Measurements from ENCODE around the gene NFASC.

The NFASC gene

DNA sequence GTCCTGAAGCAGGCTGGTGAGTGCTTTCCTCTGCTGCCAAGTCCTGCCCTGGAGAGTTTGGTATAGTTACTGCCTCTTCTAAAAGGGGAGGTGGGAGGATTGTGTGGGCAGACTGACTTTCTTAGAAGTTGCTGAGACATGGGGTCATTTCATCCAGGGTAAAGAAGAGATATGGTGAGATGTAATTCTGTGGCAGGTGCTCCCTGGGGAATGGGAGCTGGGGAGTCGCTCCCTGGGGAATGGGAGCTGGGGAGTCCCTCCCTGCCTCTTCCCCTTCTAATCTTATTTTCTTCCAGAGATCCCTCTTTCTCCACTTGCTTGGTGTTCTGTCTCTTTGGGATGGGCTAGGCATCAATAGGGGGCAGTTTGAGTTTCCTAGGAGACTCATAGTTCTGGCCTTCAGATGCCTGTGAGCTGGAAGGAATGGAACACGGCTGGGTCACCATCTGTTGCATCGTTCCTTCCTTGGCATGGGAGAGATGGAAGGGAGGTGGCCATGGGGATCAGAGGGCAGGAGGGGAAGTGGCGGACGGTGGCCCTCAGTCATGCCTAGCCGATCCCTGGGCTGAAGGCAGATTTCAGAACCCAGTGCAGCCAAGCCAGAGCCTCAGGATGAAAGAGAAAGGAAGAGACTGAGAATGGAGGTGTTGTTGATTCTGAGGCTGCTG is 59.0 kb downstream of the NFASC start:
- Histone ChIP-seq H3K9ac (ENCODE audit: low read length) (no peak overlapping the region), H3K36me3 (ENCODE audit: insufficient read depth, low read length) (no peaks in the 10 kb centered on the region), H3K9me3 (ENCODE audit: low read length) (no peaks in the 10 kb centered on the region), H3K27me3 (ENCODE audit: control insufficient read depth in 1 of 2, insufficient read depth in 2 of 2, low read length in 2 of 2) (no peaks in the 10 kb centered on the region), H3K4me1 (ENCODE audit: insufficient read depth, low read length) (no peaks in the 10 kb centered on the region), H3K27ac (ENCODE audit: low read depth, low read length) (no peak overlapping the region), H3K4me3 (ENCODE audit: low read depth in 1 of 2, low read length in 2 of 2) (no peak overlapping the region)

DNA sequence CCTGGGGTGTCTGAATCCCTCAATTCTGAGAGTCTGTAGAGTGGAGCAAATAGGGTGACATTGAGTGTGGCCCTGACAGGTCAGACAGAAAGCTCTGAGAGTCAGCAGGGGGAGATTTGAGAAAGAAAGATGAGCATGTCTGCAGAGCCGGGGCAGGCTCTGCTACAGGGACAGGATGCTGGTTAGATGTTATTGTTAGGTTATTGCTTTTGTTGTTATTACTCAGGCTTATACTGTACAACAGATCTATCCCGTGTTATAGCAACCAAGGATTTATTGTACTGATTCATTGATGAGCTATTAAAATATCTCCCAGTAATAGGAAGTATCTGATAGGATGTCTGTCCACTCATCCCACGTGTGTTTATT is 59.5 kb downstream of the NFASC start:
- Histone ChIP-seq H3K9ac (ENCODE audit: low read length) (no peak overlapping the region), H3K27ac (ENCODE audit: low read depth, low read length) (no peak overlapping the region), H3K27me3 (ENCODE audit: control insufficient read depth in 1 of 2, insufficient read depth in 2 of 2, low read length in 2 of 2) (no peaks in the 10 kb centered on the region), H3K4me1 (ENCODE audit: insufficient read depth, low read length) (no peaks in the 10 kb centered on the region), H3K9me3 (ENCODE audit: low read length) (no peaks in the 10 kb centered on the region), H3K4me3 (ENCODE audit: low read depth in 1 of 2, low read length in 2 of 2) (no peak overlapping the region), H3K36me3 (ENCODE audit: insufficient read depth, low read length) (no peaks in the 10 kb centered on the region)

- no peaks in the 10 kb centered on the region for H3K27me3 ChIP-seq (ENCODE audit: control insufficient read depth in 1 of 2, insufficient read depth in 2 of 2, low read length in 2 of 2)
- no peak overlapping the region for H3K4me3 ChIP-seq (ENCODE audit: low read depth in 1 of 2, low read length in 2 of 2)
- H3K27ac ChIP-seq (ENCODE audit: low read depth, low read length): no peak overlapping the region
- H3K4me1 ChIP-seq (ENCODE audit: insufficient read depth, low read length): no peaks in the 10 kb centered on the region
- no peak overlapping the region for H3K9ac ChIP-seq (ENCODE audit: low read length)
- H3K9me3 ChIP-seq (ENCODE audit: low read length): no peaks in the 10 kb centered on the region
- no peaks in the 10 kb centered on the region for H3K36me3 ChIP-seq (ENCODE audit: insufficient read depth, low read length)
These were observed 60.7 kb downstream of the NFASC start for GRCh38 chr1:204931313-204931712.

GRCh38 chr1:204931768-204932572 is 61.3 kb downstream of the NFASC start:
- Histone ChIP-seq H3K9me3 (ENCODE audit: low read length) (no peaks in the 10 kb centered on the region), H3K9ac (ENCODE audit: low read length) (no peak overlapping the region), H3K4me1 (ENCODE audit: insufficient read depth, low read length) (no peaks in the 10 kb centered on the region), H3K4me3 (ENCODE audit: low read depth in 1 of 2, low read length in 2 of 2) (no peak overlapping the region), H3K27me3 (ENCODE audit: control insufficient read depth in 1 of 2, insufficient read depth in 2 of 2, low read length in 2 of 2) (no peaks in the 10 kb centered on the region), H3K27ac (ENCODE audit: low read depth, low read length) (no peak overlapping the region), H3K36me3 (ENCODE audit: insufficient read depth, low read length) (no peaks in the 10 kb centered on the region)

- H3K36me3 ChIP-seq (ENCODE audit: insufficient read depth, low read length): no peaks in the 10 kb centered on the region
- H3K4me1 ChIP-seq (ENCODE audit: insufficient read depth, low read length): no peaks in the 10 kb centered on the region
- no peaks in the 10 kb centered on the region for H3K9me3 ChIP-seq (ENCODE audit: low read length)
- no peak overlapping the region for H3K27ac ChIP-seq (ENCODE audit: low read depth, low read length)
- H3K27me3 ChIP-seq (ENCODE audit: control insufficient read depth in 1 of 2, insufficient read depth in 2 of 2, low read length in 2 of 2): no peaks in the 10 kb centered on the region
- H3K9ac ChIP-seq (ENCODE audit: low read length): no peak overlapping the region
- no peak overlapping the region for H3K4me3 ChIP-seq (ENCODE audit: low read depth in 1 of 2, low read length in 2 of 2)
These were observed 61.9 kb downstream of the NFASC start for GRCh38 chr1:204932573-204932909.

GRCh38 chr1:204935155-204935554 is 64.5 kb downstream of the NFASC start:
- Histone ChIP-seq H3K9ac (ENCODE audit: low read length) (no peak overlapping the region), H3K27ac (ENCODE audit: low read depth, low read length) (no peak overlapping the region), H3K4me1 (ENCODE audit: insufficient read depth, low read length) (no peaks in the 10 kb centered on the region), H3K27me3 (ENCODE audit: control insufficient read depth in 1 of 2, insufficient read depth in 2 of 2, low read length in 2 of 2) (no peaks in the 10 kb centered on the region), H3K4me3 (ENCODE audit: low read depth in 1 of 2, low read length in 2 of 2) (no peak overlapping the region), H3K9me3 (ENCODE audit: low read length) (no peaks in the 10 kb centered on the region), H3K36me3 (ENCODE audit: insufficient read depth, low read length) (no peaks in the 10 kb centered on the region)

GRCh38 chr1:204936765-204937164 is 66.1 kb downstream of the NFASC start:
- peaks cover 5% of the 10 kb centered on the region for H3K4me1 ChIP-seq (ENCODE audit: insufficient read depth, low read length)
- no peak overlapping the region for H3K9ac ChIP-seq (ENCODE audit: low read length)
- H3K9me3 ChIP-seq (ENCODE audit: low read length): no peaks in the 10 kb centered on the region
- H3K36me3 ChIP-seq (ENCODE audit: insufficient read depth, low read length): no peaks in the 10 kb centered on the region
- H3K27ac ChIP-seq (ENCODE audit: low read depth, low read length): no peak overlapping the region
- H3K4me3 ChIP-seq (ENCODE audit: low read depth in 1 of 2, low read length in 2 of 2): no peak overlapping the region
- H3K27me3 ChIP-seq (ENCODE audit: control insufficient read depth in 1 of 2, insufficient read depth in 2 of 2, low read length in 2 of 2): no peaks in the 10 kb centered on the region

DNA sequence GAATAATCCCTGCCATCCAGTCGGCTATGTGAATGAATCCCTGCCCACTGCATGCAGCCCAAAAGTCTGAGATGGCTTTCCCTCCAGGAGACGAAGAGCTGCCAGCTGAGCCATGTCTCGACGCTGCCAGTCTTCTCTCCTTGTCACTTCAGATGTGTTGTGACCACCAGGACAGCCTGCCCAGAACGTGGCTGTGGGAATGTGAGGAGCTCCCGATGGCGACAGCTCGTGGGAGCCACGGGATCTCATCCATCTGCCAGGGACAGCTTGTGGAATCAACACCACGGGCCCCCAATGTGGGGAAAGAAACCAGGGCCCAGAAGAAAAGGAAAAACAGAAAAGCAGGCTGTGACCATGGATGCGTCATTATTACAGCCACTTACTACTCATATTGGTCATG is 67.2 kb downstream of the NFASC start:
- Histone ChIP-seq H3K27ac (ENCODE audit: low read depth, low read length) (no peak overlapping the region), H3K4me1 (ENCODE audit: insufficient read depth, low read length) (peaks cover 8% of the 10 kb centered on the region), H3K9ac (ENCODE audit: low read length) (no peak overlapping the region), H3K9me3 (ENCODE audit: low read length) (no peaks in the 10 kb centered on the region), H3K27me3 (ENCODE audit: control insufficient read depth in 1 of 2, insufficient read depth in 2 of 2, low read length in 2 of 2) (no peaks in the 10 kb centered on the region), H3K36me3 (ENCODE audit: insufficient read depth, low read length) (no peaks in the 10 kb centered on the region), H3K4me3 (ENCODE audit: low read depth in 1 of 2, low read length in 2 of 2) (no peak overlapping the region)

DNA sequence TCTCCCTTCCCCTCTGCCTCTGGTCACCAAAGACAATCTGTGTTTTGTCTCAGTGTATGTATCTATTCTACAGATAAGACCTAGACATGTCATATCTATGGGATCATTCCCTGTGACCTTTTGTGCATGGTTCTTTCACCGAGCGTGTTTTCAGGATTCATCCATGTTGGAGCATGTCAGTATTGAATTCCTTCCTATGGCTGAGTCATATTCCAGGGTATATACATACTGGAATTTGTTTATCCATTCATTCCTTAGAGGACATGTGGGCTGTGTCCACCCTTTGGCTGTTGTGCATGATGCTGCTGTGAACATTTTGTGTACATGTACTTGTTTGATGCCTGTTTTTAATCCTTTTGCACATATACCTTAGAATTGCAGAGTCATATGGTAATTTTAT is 69.9 kb downstream of the NFASC start:
- Histone ChIP-seq H3K9me3 (ENCODE audit: low read length) (no peaks in the 10 kb centered on the region), H3K36me3 (ENCODE audit: insufficient read depth, low read length) (no peaks in the 10 kb centered on the region), H3K27me3 (ENCODE audit: control insufficient read depth in 1 of 2, insufficient read depth in 2 of 2, low read length in 2 of 2) (no peaks in the 10 kb centered on the region), H3K4me3 (ENCODE audit: low read depth in 1 of 2, low read length in 2 of 2) (no peak overlapping the region), H3K9ac (ENCODE audit: low read length) (no peak overlapping the region), H3K27ac (ENCODE audit: low read depth, low read length) (no peak overlapping the region), H3K4me1 (ENCODE audit: insufficient read depth, low read length) (peaks cover 8% of the 10 kb centered on the region)

- H3K4me1 ChIP-seq (ENCODE audit: insufficient read depth, low read length): peaks cover 8% of the 10 kb centered on the region
These were observed 71.0 kb downstream of the NFASC start for GRCh38 chr1:204941421-204942338.

DNA sequence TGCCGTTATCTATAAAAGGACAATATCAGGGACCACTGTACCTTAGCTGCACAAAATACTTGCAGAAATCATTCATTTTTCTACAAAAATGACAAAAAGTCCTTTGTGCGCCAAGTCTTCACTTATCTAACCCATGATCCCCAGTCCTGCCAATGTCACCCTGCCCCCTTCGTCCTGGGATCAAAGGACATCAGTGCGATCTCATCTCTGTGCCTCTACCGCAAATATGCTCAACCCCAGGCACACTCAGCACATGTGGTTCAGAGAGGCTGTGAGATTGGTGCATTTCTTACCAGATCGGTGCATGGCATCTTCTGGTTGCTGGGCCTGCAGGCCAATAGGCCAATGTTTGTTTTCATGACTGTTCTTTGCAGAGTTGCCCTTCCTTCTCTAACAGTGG is 72.8 kb downstream of the NFASC start:
- Histone ChIP-seq H3K36me3 (ENCODE audit: insufficient read depth, low read length) (no peaks in the 10 kb centered on the region), H3K4me1 (ENCODE audit: insufficient read depth, low read length) (peaks cover 8% of the 10 kb centered on the region), H3K4me3 (ENCODE audit: low read depth in 1 of 2, low read length in 2 of 2) (no peak overlapping the region), H3K27ac (ENCODE audit: low read depth, low read length) (no peak overlapping the region), H3K9me3 (ENCODE audit: low read length) (no peaks in the 10 kb centered on the region), H3K27me3 (ENCODE audit: control insufficient read depth in 1 of 2, insufficient read depth in 2 of 2, low read length in 2 of 2) (no peaks in the 10 kb centered on the region), H3K9ac (ENCODE audit: low read length) (no peak overlapping the region)

More at GRCh38 chr1:204941421-204942338, 71.0 kb downstream of the NFASC start:
- H3K27ac ChIP-seq (ENCODE audit: low read depth, low read length): no peak overlapping the region
- H3K9me3 ChIP-seq (ENCODE audit: low read length): no peaks in the 10 kb centered on the region
- no peaks in the 10 kb centered on the region for H3K36me3 ChIP-seq (ENCODE audit: insufficient read depth, low read length)
- H3K9ac ChIP-seq (ENCODE audit: low read length): no peak overlapping the region
- no peak overlapping the region for H3K4me3 ChIP-seq (ENCODE audit: low read depth in 1 of 2, low read length in 2 of 2)
- no peaks in the 10 kb centered on the region for H3K27me3 ChIP-seq (ENCODE audit: control insufficient read depth in 1 of 2, insufficient read depth in 2 of 2, low read length in 2 of 2)

All from muscle layer of colon (tissue), 2 donors.